ENCODE results near the gene DOCK1.

DOCK1 gene

DNA sequence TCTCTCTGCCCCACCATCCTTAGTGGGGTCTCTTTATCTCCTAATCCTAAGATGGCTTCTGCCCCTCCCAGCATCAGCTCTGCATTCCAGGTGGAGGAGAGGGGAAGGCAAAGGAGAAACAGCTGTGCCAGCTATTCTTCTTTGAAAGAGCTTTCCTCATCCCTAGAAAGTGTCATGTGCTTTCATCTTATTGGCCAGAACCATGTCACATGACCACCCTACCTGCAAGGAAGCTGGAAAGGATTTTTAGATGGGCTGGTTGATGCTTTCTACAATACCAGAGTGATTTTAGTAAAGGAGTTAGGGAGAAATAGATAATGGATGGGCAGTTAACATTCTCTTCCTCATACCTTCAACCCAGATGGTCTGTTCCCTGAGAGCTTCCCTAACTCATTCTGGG is 150.0 kb downstream of the DOCK1 start:
- DNase-seq (ENCODE audit: insufficient read length, low spot score), result no peak
- FAIRE-seq, result no peak
- TF ChIP-seq PAX5 (IDR thresholded peaks at IDR 0.05; ENCODE audit: insufficient read depth, low read length, severe bottlenecking) (no peak), POU2F2 (IDR thresholded peaks at IDR 0.05; ENCODE audit: low read depth, low read length) (no peak), TAF1 (IDR thresholded peaks at IDR 0.05; ENCODE audit: low read depth, low read length) (no peak), POLR2A (IDR thresholded peaks at IDR 0.05; ENCODE audit: low read depth, low read length) (no peak), POLR2AphosphoS5 (IDR thresholded peaks at IDR 0.05; ENCODE audit: low read depth, low read length) (no peak), SPI1 (IDR thresholded peaks at IDR 0.05; ENCODE audit: low read depth, low read length) (no peak)

- no peak for FAIRE-seq
- DNase-seq (ENCODE audit: insufficient read length, low spot score), result no peak
- TF ChIP-seq PAX5 (IDR thresholded peaks at IDR 0.05; ENCODE audit: insufficient read depth, low read length, severe bottlenecking) (no peak), TAF1 (IDR thresholded peaks at IDR 0.05; ENCODE audit: low read depth, low read length) (no peak), SPI1 (IDR thresholded peaks at IDR 0.05; ENCODE audit: low read depth, low read length) (no peak), POU2F2 (IDR thresholded peaks at IDR 0.05; ENCODE audit: low read depth, low read length) (no peak), POLR2A (IDR thresholded peaks at IDR 0.05; ENCODE audit: low read depth, low read length) (no peak), POLR2AphosphoS5 (IDR thresholded peaks at IDR 0.05; ENCODE audit: low read depth, low read length) (no peak)
Observed at GRCh38 chr10:127059314-127059713, 154.1 kb downstream of the DOCK1 start.

- TF ChIP-seq POLR2A (IDR thresholded peaks at IDR 0.05; ENCODE audit: low read depth, low read length) (no peak), PAX5 (IDR thresholded peaks at IDR 0.05; ENCODE audit: insufficient read depth, low read length, severe bottlenecking) (no peak), POLR2AphosphoS5 (IDR thresholded peaks at IDR 0.05; ENCODE audit: low read depth, low read length) (no peak), POU2F2 (IDR thresholded peaks at IDR 0.05; ENCODE audit: low read depth, low read length) (no peak), SPI1 (IDR thresholded peaks at IDR 0.05; ENCODE audit: low read depth, low read length) (no peak), TAF1 (IDR thresholded peaks at IDR 0.05; ENCODE audit: low read depth, low read length) (no peak)
- no peak for FAIRE-seq
- DNase-seq (ENCODE audit: insufficient read length, low spot score), result no peak
Observed at GRCh38 chr10:127063762-127064161, 158.5 kb downstream of the DOCK1 start.

- FAIRE-seq, result no peak
- TF ChIP-seq TAF1 (IDR thresholded peaks at IDR 0.05; ENCODE audit: low read depth, low read length) (no peak), POLR2AphosphoS5 (IDR thresholded peaks at IDR 0.05; ENCODE audit: low read depth, low read length) (no peak), POLR2A (IDR thresholded peaks at IDR 0.05; ENCODE audit: low read depth, low read length) (no peak), POU2F2 (IDR thresholded peaks at IDR 0.05; ENCODE audit: low read depth, low read length) (no peak), SPI1 (IDR thresholded peaks at IDR 0.05; ENCODE audit: low read depth, low read length) (no peak), PAX5 (IDR thresholded peaks at IDR 0.05; ENCODE audit: insufficient read depth, low read length, severe bottlenecking) (no peak)
- DNase-seq (ENCODE audit: insufficient read length, low spot score), result no peak
Observed at GRCh38 chr10:127064474-127064873, 159.2 kb downstream of the DOCK1 start.

GRCh38 chr10:127067542-127068194 is 162.4 kb downstream of the DOCK1 start:
- no peak for TF ChIP-seq TAF1 (IDR thresholded peaks at IDR 0.05; ENCODE audit: low read depth, low read length)
- no peak for TF ChIP-seq PAX5 (IDR thresholded peaks at IDR 0.05; ENCODE audit: insufficient read depth, low read length, severe bottlenecking)
- TF ChIP-seq POU2F2 (IDR thresholded peaks at IDR 0.05; ENCODE audit: low read depth, low read length), result no peak
- TF ChIP-seq POLR2A (IDR thresholded peaks at IDR 0.05; ENCODE audit: low read depth, low read length), result no peak
- TF ChIP-seq POLR2AphosphoS5 (IDR thresholded peaks at IDR 0.05; ENCODE audit: low read depth, low read length), result no peak
- TF ChIP-seq SPI1 (IDR thresholded peaks at IDR 0.05; ENCODE audit: low read depth, low read length), result no peak
- no peak for DNase-seq (ENCODE audit: insufficient read length, low spot score)
- FAIRE-seq, result no peak

- TF ChIP-seq PAX5 (IDR thresholded peaks at IDR 0.05; ENCODE audit: insufficient read depth, low read length, severe bottlenecking), result no peak
- no peak for TF ChIP-seq POU2F2 (IDR thresholded peaks at IDR 0.05; ENCODE audit: low read depth, low read length)
- TF ChIP-seq POLR2A (IDR thresholded peaks at IDR 0.05; ENCODE audit: low read depth, low read length), result no peak
- TF ChIP-seq SPI1 (IDR thresholded peaks at IDR 0.05; ENCODE audit: low read depth, low read length), result no peak
- TF ChIP-seq TAF1 (IDR thresholded peaks at IDR 0.05; ENCODE audit: low read depth, low read length), result no peak
- no peak for TF ChIP-seq POLR2AphosphoS5 (IDR thresholded peaks at IDR 0.05; ENCODE audit: low read depth, low read length)
- DNase-seq (ENCODE audit: insufficient read length, low spot score) (no peak), FAIRE-seq (no peak)
Observed at GRCh38 chr10:127068485-127068884, 163.3 kb downstream of the DOCK1 start.

DNA sequence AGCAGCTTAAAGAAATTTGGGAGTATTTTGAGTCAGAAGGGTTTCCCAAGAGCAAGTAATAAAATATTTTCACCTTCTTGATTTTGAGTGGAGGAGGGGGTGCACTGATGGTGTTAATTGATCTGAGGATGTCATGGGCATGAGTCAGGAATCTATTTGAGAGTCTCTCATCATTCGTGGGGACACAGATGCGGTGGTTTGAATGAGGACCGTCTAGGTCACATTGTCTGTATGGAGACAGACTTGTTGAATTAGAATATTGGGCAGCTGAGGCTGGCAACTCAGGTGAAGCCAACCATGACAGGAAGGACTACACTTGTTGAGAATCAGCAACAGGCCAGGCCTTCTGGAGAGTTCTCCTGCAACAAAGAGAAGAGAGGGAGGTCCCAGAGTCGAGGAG is 164.2 kb downstream of the DOCK1 start:
- FAIRE-seq (no peak), DNase-seq (ENCODE audit: insufficient read length, low spot score) (no peak)
- no peak for TF ChIP-seq SPI1 (IDR thresholded peaks at IDR 0.05; ENCODE audit: low read depth, low read length)
- TF ChIP-seq PAX5 (IDR thresholded peaks at IDR 0.05; ENCODE audit: insufficient read depth, low read length, severe bottlenecking), result no peak
- TF ChIP-seq POLR2A (IDR thresholded peaks at IDR 0.05; ENCODE audit: low read depth, low read length), result no peak
- no peak for TF ChIP-seq TAF1 (IDR thresholded peaks at IDR 0.05; ENCODE audit: low read depth, low read length)

DNA sequence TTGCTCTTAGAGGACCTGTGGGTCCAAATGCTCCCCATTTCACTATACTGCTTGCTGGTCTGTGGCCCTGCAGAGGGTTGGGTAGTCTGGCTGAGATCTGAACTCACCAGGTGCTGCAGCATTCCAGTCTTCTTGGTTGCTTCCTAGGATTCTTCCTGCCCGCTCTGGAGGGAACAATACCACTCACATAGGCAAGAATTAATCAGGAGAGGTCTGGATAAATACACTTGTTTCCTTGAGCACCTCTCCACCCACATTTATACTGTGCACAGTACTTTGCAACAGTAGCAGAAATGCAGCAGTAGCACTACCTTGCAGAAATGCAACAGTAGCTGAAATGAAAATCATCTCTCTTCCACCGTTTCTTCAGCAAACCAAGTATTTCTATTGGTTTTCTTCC is 165.9 kb downstream of the DOCK1 start:
- FAIRE-seq (no peak), DNase-seq (ENCODE audit: insufficient read length, low spot score) (no peak)
- TF ChIP-seq PAX5 (IDR thresholded peaks at IDR 0.05; ENCODE audit: insufficient read depth, low read length, severe bottlenecking) (no peak), SPI1 (IDR thresholded peaks at IDR 0.05; ENCODE audit: low read depth, low read length) (no peak), POLR2AphosphoS5 (IDR thresholded peaks at IDR 0.05; ENCODE audit: low read depth, low read length) (no peak), POLR2A (IDR thresholded peaks at IDR 0.05; ENCODE audit: low read depth, low read length) (no peak), TAF1 (IDR thresholded peaks at IDR 0.05; ENCODE audit: low read depth, low read length) (no peak), POU2F2 (IDR thresholded peaks at IDR 0.05; ENCODE audit: low read depth, low read length) (no peak)

- no peak for FAIRE-seq
- no peak for TF ChIP-seq POLR2AphosphoS5 (IDR thresholded peaks at IDR 0.05; ENCODE audit: low read depth, low read length)
- no peak for TF ChIP-seq SPI1 (IDR thresholded peaks at IDR 0.05; ENCODE audit: low read depth, low read length)
- no peak for TF ChIP-seq TAF1 (IDR thresholded peaks at IDR 0.05; ENCODE audit: low read depth, low read length)
- no peak for TF ChIP-seq PAX5 (IDR thresholded peaks at IDR 0.05; ENCODE audit: insufficient read depth, low read length, severe bottlenecking)
- TF ChIP-seq POU2F2 (IDR thresholded peaks at IDR 0.05; ENCODE audit: low read depth, low read length), result no peak
- TF ChIP-seq POLR2A (IDR thresholded peaks at IDR 0.05; ENCODE audit: low read depth, low read length), result no peak
- DNase-seq (ENCODE audit: insufficient read length, low spot score), result no peak
Observed at GRCh38 chr10:127073666-127074065, 168.4 kb downstream of the DOCK1 start.

GRCh38 chr10:127079392-127079791 is 174.2 kb downstream of the DOCK1 start:
- no peak for TF ChIP-seq TAF1 (IDR thresholded peaks at IDR 0.05; ENCODE audit: low read depth, low read length)

More at GRCh38 chr10:127079392-127079791, 174.2 kb downstream of the DOCK1 start:
- DNase-seq (ENCODE audit: insufficient read length, low spot score), result no peak
- FAIRE-seq, result no peak

Data from GM12891 (cell line).